GM23338 (cell line): ENCODE results near the gene NTN1. TPM values are rescaled to one million over a fixed set of nuclear protein-coding genes. Genes with fewer than 3 reads are reported as not detected.
A peak's percentile ranks its signal among the peaks of the same experiment; 100 is the strongest.

Source experiments
- ATAC-seq: fragments of 200-7000 bp; cut with Tn5 transposase; 3 replicates; pipeline ENCODE4 v1.9.1; 2020
- DNase-seq: peaks from one replicate; pipeline ENCODE4 v3.0.0-alpha.2; 2015; ENCODE audit warnings: low spot score
- H2AFZ ChIP-seq: fragments of 200-600 bp; sonication (generic); 2 replicates; pipeline ENCODE4 v1.8.0; 2016; ENCODE audit warnings: antibody characterized with exemption, mild to moderate bottlenecking, moderate library complexity
- H3F3A ChIP-seq: fragments of 200-600 bp; sonication (generic); replicated peaks from 2 replicates; pipeline ENCODE4 v1.8.0; 2017; ENCODE audit warnings: antibody characterized with exemption, mixed run types, low read depth
- H3K27ac ChIP-seq: fragments of 200-600 bp; sonication (generic); 2 replicates; pipeline ENCODE4 v1.6.1; 2016; ENCODE audit warnings: low read depth
- H3K27me3 ChIP-seq: fragments of 200-600 bp; sonication (generic); 2 replicates; pipeline ENCODE4 v1.8.0; 2016; ENCODE audit warnings: mild to moderate bottlenecking, mixed run types, moderate library complexity; ENCODE audit not compliant: insufficient read depth
- H3K36me3 ChIP-seq: fragments of 200-600 bp; sonication (generic); 2 replicates; pipeline ENCODE4 v1.8.0; 2016; ENCODE audit warnings: mild to moderate bottlenecking; ENCODE audit not compliant: insufficient read depth
- H3K4me1 ChIP-seq: fragments of 200-600 bp; sonication (generic); 2 replicates; pipeline ENCODE4 v1.8.0; 2016; ENCODE audit warnings: mild to moderate bottlenecking, moderate library complexity; ENCODE audit not compliant: insufficient read depth
- H3K4me2 ChIP-seq: fragments of 200-600 bp; sonication (generic); 2 replicates; pipeline ENCODE4 v1.7.1; 2017; ENCODE audit warnings: mixed run types
- H3K4me3 ChIP-seq: fragments of 200-600 bp; sonication (generic); 2 replicates; pipeline ENCODE4 v1.6.1; 2016; ENCODE audit warnings: mixed run types
- H3K79me2 ChIP-seq: fragments of 200-600 bp; sonication (generic); replicated peaks from 2 replicates; pipeline ENCODE4 v1.8.0; 2017; ENCODE audit warnings: mild to moderate bottlenecking; ENCODE audit not compliant: insufficient read depth
- H3K9me2 ChIP-seq: fragments of 200-600 bp; sonication (generic); 2 replicates; pipeline ENCODE4 v1.8.0; 2017; ENCODE audit not compliant: insufficient read depth
- H4K20me1 ChIP-seq: fragments of 200-600 bp; sonication (generic); replicated peaks from 2 replicates; pipeline ENCODE4 v1.8.0; 2017; ENCODE audit warnings: mild to moderate bottlenecking; ENCODE audit not compliant: insufficient read depth
- H3K27ac Mint-ChIP-seq: 2 replicates; pipeline ENCODE4 v1.8.0; 2020; ENCODE audit warnings: inconsistent platforms, mild to moderate bottlenecking, moderate library complexity, mixed read lengths
- H3K27me3 Mint-ChIP-seq: 3 replicates; pipeline ENCODE4 v1.8.0; 2022; ENCODE audit warnings: low read depth, mild to moderate bottlenecking, moderate library complexity, mixed read lengths, inconsistent platforms; ENCODE audit not compliant: insufficient read depth, poor library complexity
- H3K36me3 Mint-ChIP-seq: 3 replicates; pipeline ENCODE4 v1.8.0; 2021; ENCODE audit warnings: low read depth, mild to moderate bottlenecking, inconsistent platforms, moderate library complexity, mixed read lengths
- H3K4me1 Mint-ChIP-seq: 3 replicates; pipeline ENCODE4 v1.8.0; 2020; ENCODE audit warnings: mild to moderate bottlenecking, inconsistent platforms, mixed read lengths
- H3K4me3 Mint-ChIP-seq: 3 replicates; pipeline ENCODE4 v1.8.0; 2021; ENCODE audit warnings: moderate library complexity, mild to moderate bottlenecking, inconsistent platforms, mixed read lengths
- H3K9me3 Mint-ChIP-seq: 3 replicates; pipeline ENCODE4 v1.8.0; 2020; ENCODE audit warnings: moderate library complexity, mild to moderate bottlenecking, inconsistent platforms, mixed read lengths
- CTCF ChIP-seq, 2 experiments: fragments of 200-600 bp in 1 of 2; sonication (generic) in 1 of 2; conservative IDR thresholded peaks; 2 replicates each; pipeline versions ENCODE4 v1.5.1 to v1.6.1; 2016 to 2017; ENCODE audit warnings: antibody characterized with exemption in 2 of 2, low read depth in 2 of 2, mild to moderate bottlenecking in 2 of 2, moderate library complexity in 1 of 2
- ETS1 ChIP-seq: IDR thresholded peaks from 2 replicates; pipeline ENCODE4 v1.6.1; 2016; ENCODE audit warnings: antibody characterized with exemption
- EZH2 ChIP-seq: fragments of 200-600 bp; sonication (generic); IDR thresholded peaks from one replicate; pipeline ENCODE4 v1.8.0; 2017; ENCODE audit warnings: antibody characterized with exemption, mild to moderate bottlenecking, low read depth; ENCODE audit not compliant: unreplicated experiment
- EZH2phosphoT487 ChIP-seq: fragments of 200-600 bp; sonication (generic); IDR thresholded peaks from one replicate; pipeline ENCODE4 v1.8.1; 2018; ENCODE audit warnings: antibody characterized with exemption; ENCODE audit not compliant: unreplicated experiment
- JUNB ChIP-seq: IDR thresholded peaks from one replicate; pipeline ENCODE4 v1.6.1; 2016; ENCODE audit warnings: antibody characterized with exemption; ENCODE audit not compliant: unreplicated experiment
- NANOG ChIP-seq: IDR thresholded peaks from 2 replicates; pipeline ENCODE4 v1.6.1; 2016; ENCODE audit warnings: antibody characterized with exemption, borderline replicate concordance
- POLR2AphosphoS5 ChIP-seq: IDR thresholded peaks from 2 replicates; pipeline ENCODE4 v1.6.1; 2016; ENCODE audit warnings: antibody characterized with exemption, low read depth
- REST ChIP-seq: IDR thresholded peaks from one replicate; pipeline ENCODE4 v1.6.1; 2018; ENCODE audit warnings: antibody characterized with exemption; ENCODE audit not compliant: unreplicated experiment
- ZNF331 ChIP-seq: fragments of 250-450 bp; sonication (Bioruptor Pico); IDR thresholded peaks from 2 replicates; pipeline ENCODE4 v1.5.0; 2020; ENCODE audit warnings: low read depth, mild to moderate bottlenecking, moderate library complexity
- ZNF462 ChIP-seq: fragments of 250-450 bp; sonication (Bioruptor Pico); IDR thresholded peaks from 2 replicates; pipeline ENCODE4 v1.5.0; 2020; ENCODE audit warnings: mild to moderate bottlenecking, moderate library complexity
- polyA plus RNA-seq: library from polyadenylated mRNA; unstranded; fragments of >200 nt; fragmentation: Nextera tagmentation; extraction: Ambion mirVana; gene quantifications from 2 replicates; pipeline ENCODE4 v1.2.1, GENCODE V29; 2016
- total RNA-seq: library from RNA; depleted of rRNA; stranded (reverse); fragments of >200 nt; shearing (Covaris generic); gene quantifications from 2 replicates; pipeline ENCODE4 v1.2.3, GENCODE V29; 2014

Gene NTN1
- total and polyA plus RNA-seq, 2 experiments from 2014 or later: 0.57 to 2.6 TPM

- TF ChIP-seq POLR2AphosphoS5: no peak
These were observed 249.6 kb downstream of the NTN1 start (continued) for GRCh38 chr17:9270921-9271320.

GRCh38 chr17:9271989-9272388 is 250.7 kb downstream of the NTN1 start:
- no peak for ATAC-seq
- no peak for DNase-seq
- Histone ChIP-seq H3F3A (no peaks in the 10 kb centered on the region), H3K36me3 (no peaks in the 10 kb centered on the region), H4K20me1 (no peaks in the 10 kb centered on the region), H3K9me2 (no peaks in the 10 kb centered on the region), H3K4me3 (no peak overlapping the region), H3K79me2 (no peaks in the 10 kb centered on the region), H3K4me1 (no peaks in the 10 kb centered on the region; the same call in 1 of the 2 replicates), H3K4me2 (no peak overlapping the region), H2AFZ (no peak overlapping the region), H3K27ac (no peak overlapping the region), H3K27me3 (no peaks in the 10 kb centered on the region)
- 0 out of 2 replicates have a peak overlapping the region, but pooled peaks have one; percentile 38 for H3K27ac Mint-ChIP-seq
- peaks cover 5% of the 10 kb centered on the region; the same call in 2 of the 3 replicates for H3K4me1 Mint-ChIP-seq
- H3K4me3 Mint-ChIP-seq: no peak overlapping the region
- no peaks in the 10 kb centered on the region; the same call in 2 of the 3 replicates for H3K9me3 Mint-ChIP-seq
- no peaks in the 10 kb centered on the region for H3K36me3 Mint-ChIP-seq
- TF ChIP-seq NANOG: no peak
- TF ChIP-seq REST: no peak
- TF ChIP-seq CTCF (conservative IDR thresholded peaks at IDR 0.05; ENCODE audit: low read depth in 2 of 2): no peak
- no peak for TF ChIP-seq ZNF462 (CRISPR knock-in tag)
- TF ChIP-seq ETS1: no peak
- no peak for TF ChIP-seq EZH2phosphoT487
- no peak for TF ChIP-seq JUNB
- no peak for TF ChIP-seq ZNF331 (CRISPR knock-in tag)
- no peak for TF ChIP-seq EZH2
- peaks cover 6% of the 10 kb centered on the region for H3K27me3 Mint-ChIP-seq
